GM12864 (cell line): ENCODE measurements around the gene RAB28.

ENCODE experiments used
- DNase-seq: peaks from one replicate; pipeline ENCODE4 v3.0.0-alpha.2; 2011; ENCODE audit warnings: low read depth
- H3K4me3 ChIP-seq: 2 replicates; pipeline ENCODE4 v1.5.1; 2011; ENCODE audit warnings: mild to moderate bottlenecking, low read depth, low read length, control low read depth
- CTCF ChIP-seq: IDR thresholded peaks from 2 replicates; pipeline ENCODE4 v1.5.1; 2011; ENCODE audit warnings: low read depth, mild to moderate bottlenecking, moderate library complexity, low read length, control low read depth, inconsistent platforms; ENCODE audit errors: missing control alignments

The RAB28 gene

GRCh38 chr4:13522282-13523104 lies 38.4 kb upstream of the RAB28 start:
- DNase-seq: no peak
- no peak overlapping the region for H3K4me3 ChIP-seq
- TF ChIP-seq CTCF: no peak

GRCh38 chr4:13521047-13521446 lies 36.9 kb upstream of the RAB28 start:
- TF ChIP-seq CTCF: no peak
- no peak overlapping the region for H3K4me3 ChIP-seq
- DNase-seq: no peak

- H3K4me3 ChIP-seq: no peak overlapping the region
- no peak for TF ChIP-seq CTCF
Measured at GRCh38 chr4:13516315-13516860, 32.2 kb upstream of the RAB28 start.

GRCh38 chr4:13515268-13515667 lies 31.1 kb upstream of the RAB28 start:
- no peak for DNase-seq
- no peak overlapping the region for H3K4me3 ChIP-seq
- no peak for TF ChIP-seq CTCF

More at GRCh38 chr4:13516315-13516860, 32.2 kb upstream of the RAB28 start:
- DNase-seq: no peak

- no peak overlapping the region for H3K4me3 ChIP-seq
- TF ChIP-seq CTCF: no peak
- DNase-seq: no peak
Measured at GRCh38 chr4:13514722-13515121, 30.6 kb upstream of the RAB28 start.

- TF ChIP-seq CTCF: no peak
- DNase-seq: no peak
- no peak overlapping the region for H3K4me3 ChIP-seq
Measured at GRCh38 chr4:13511101-13511500, 27.0 kb upstream of the RAB28 start.

- TF ChIP-seq CTCF: no peak
- no peak overlapping the region for H3K4me3 ChIP-seq
- DNase-seq: no peak
Measured at GRCh38 chr4:13509442-13509841, 25.3 kb upstream of the RAB28 start.
